IPS-18c (cell line): ENCODE measurements around the gene ZIC2.
"Not testable (repeated sequence)": the region's sequence is repeated elsewhere in the genome, so short reads cannot be mapped to it uniquely, and the experiment has no call there.

Experiments used
- H3K4me3 ChIP-seq: 2 replicates; pipeline ENCODE4 v1.7.0; 2013; ENCODE audit warnings: low read depth, mild to moderate bottlenecking, low read length, moderate library complexity; ENCODE audit not compliant: insufficient read depth
- H3K9me3 ChIP-seq: one replicate; pipeline ENCODE4 v1.6.1; 2013; ENCODE audit warnings: mild to moderate bottlenecking, low read length, moderate library complexity; ENCODE audit not compliant: control insufficient read depth, insufficient read depth

The ZIC2 gene

DNA sequence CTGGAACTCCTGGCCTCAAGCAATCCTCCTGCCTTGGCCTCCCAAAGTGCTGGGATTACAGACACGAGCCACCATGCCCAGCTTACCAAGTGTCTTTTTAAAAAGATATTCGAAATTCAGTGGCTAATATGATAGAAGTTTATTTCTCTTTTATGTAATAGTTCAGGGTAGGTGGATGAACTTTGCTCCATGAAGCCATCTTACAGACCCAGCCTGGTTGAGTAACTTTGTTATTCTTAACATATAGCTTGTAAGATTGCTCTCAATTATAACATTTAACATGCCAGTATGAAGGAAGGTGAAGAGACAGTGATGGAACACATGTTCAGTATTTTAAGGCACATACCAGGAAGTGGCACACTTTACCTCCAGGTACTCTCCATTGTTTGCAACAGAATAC lies 42.4 kb downstream of the ZIC2 start:
- H3K9me3 ChIP-seq = no peaks in the 10 kb centered on the region
- no peak overlapping the region for H3K4me3 ChIP-seq

DNA sequence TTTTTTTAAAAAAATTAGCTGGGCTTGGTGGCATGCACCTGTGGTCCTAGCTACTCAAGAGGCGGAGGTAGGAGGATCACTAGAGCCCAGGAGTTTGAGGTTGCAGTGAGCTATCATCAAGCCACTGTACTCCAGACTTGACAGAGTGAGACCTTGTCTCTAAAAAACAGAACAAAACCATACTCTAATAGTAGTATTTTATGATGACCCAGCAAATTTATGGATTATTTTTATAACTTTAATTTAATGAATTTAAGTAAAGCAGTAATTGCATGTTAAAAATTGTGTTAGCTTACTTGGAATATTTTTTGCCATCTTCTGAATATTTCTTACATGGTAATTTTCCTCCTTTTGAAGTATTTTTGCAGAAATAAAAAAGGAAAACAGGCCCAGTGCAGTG lies 48.3 kb downstream of the ZIC2 start:
- no peak overlapping the region for H3K4me3 ChIP-seq
- no peaks in the 10 kb centered on the region for H3K9me3 ChIP-seq

DNA sequence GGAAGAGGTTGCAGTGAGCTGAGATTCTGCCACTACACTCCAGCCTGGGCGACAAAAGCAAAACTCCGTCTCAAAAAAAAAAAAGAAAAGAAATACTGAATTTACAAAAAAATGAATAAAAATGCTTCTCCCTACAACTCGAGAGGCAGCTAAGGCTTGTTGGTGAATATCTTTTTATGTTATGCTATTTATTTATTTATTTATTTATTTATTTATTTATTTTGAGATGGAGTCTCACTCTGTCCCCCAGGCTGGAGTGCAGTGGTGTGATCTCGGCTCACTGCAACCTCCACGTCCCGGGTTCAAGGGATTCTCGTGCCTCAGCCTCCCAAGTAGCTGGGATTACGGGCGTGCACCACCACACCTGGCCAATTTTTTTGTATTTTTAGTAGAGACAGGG lies 51.1 kb downstream of the ZIC2 start:
- H3K9me3 ChIP-seq, H3K4me3 ChIP-seq: not testable (repeated sequence)

DNA sequence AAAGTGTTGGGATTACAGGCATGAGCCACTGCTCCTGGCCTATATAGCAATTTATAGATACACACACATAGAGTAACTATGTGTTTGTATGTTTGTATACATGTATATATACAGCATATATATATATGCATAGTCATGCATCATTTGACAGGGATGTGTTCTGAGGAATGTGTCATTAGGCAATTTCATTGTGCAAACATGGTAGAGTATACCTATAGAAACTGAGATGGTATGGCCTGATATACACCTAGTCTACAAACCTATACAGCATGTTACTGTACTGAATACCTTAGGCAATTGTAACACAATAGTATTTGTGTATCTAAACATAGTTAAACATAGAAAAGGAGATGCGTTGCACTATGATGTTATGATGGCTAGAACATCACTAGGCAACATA lies 54.4 kb downstream of the ZIC2 start:
- Histone ChIP-seq H3K9me3 (no peaks in the 10 kb centered on the region), H3K4me3 (no peak overlapping the region)
